Stimulated activated CD4-positive, alpha-beta T cell treated with anti-CD3 and anti-CD28 coated beads, TNF-alpha, amount 100 ng/mL, for 4 hours (primary cell): Measurements from ENCODE around the gene MYO1B.

Experiments used
- DNase-seq, 3 experiments: peaks; one replicate each; pipeline ENCODE4 v3.0.0-alpha.2; 2020; ENCODE audit warnings: low read depth in 3 of 3

Gene MYO1B

GRCh38 chr2:191462370-191462769, 217.2 kb downstream of the MYO1B start:
- DNase-seq, result no peak

- no peak for DNase-seq
Measured at GRCh38 chr2:191463790-191464189, 218.6 kb downstream of the MYO1B start.

GRCh38 chr2:191465766-191466420, 220.7 kb downstream of the MYO1B start:
- no peak for DNase-seq

- no peak for DNase-seq
Measured at GRCh38 chr2:191467113-191467512, 221.9 kb downstream of the MYO1B start.

GRCh38 chr2:191470306-191470705, 225.1 kb downstream of the MYO1B start:
- DNase-seq, result no peak

GRCh38 chr2:191474464-191474863, 229.3 kb downstream of the MYO1B start:
- no peak for DNase-seq
